ENCODE data around the gene MCF2L. TPM values are rescaled to one million over a fixed set of nuclear protein-coding genes. Genes with fewer than 3 reads are reported as not detected.
"Not testable (repeated sequence)": the region's sequence is repeated elsewhere in the genome, so short reads cannot be mapped to it uniquely, and the experiment has no call there.

MCF2L gene
- total RNA-seq, 1 experiment from 2014 or later: 8.9 TPM

GRCh38 chr13:113077953-113078901 is 109.2 kb downstream of the MCF2L start:
- DNase-seq (ENCODE audit: low read depth, low spot score): no peak
- in situ Hi-C loops (cut with HindIII; ENCODE audit: low pct_unique_long_range_greater_than_20kb, low sequenced_read_pairs): no loop called here

DNA sequence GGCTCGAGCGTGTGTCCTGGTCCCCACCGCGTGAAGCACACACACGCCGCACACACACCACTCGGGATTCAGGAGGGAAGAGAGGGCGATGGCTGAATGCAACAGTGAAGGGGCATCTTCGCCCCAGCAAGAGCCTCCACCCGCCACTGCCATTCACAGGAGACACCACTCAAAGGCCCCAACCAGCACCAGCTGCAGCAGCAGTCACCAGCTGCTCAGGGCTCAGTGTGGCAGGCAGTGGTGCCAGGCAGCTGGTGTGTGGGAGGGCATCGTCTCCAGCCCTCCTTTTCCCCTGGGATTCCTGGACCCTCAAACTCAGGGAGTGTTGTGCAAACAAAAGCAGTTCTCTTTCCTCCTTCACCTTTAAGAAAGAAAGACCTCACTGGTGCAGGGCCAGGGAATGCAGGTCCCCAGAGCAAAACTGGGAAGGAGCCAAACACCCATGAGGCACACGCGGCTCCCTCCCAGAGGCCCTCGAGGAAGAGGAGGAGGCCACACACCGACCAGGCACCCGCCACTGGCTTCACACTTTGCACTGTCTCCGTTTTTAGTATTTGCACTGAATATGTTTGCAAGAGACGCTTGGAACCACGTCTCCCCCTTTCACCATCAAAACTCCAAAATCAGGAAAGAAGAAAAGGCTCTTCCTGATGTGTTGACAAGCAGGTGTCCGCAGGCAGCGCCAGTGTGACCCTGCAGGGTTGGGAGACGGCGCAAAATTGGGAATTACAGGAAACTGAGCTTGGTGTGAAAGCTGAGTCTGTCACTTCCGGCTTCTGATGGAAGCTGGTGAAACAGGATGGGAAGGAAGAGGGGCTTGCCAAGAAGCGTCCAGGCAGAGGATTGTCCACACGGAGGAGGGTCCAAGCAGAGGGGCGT is 110.1 kb downstream of the MCF2L start:
- in situ Hi-C loops (cut with HindIII; ENCODE audit: low pct_unique_long_range_greater_than_20kb, low sequenced_read_pairs): no loop called here

DNA sequence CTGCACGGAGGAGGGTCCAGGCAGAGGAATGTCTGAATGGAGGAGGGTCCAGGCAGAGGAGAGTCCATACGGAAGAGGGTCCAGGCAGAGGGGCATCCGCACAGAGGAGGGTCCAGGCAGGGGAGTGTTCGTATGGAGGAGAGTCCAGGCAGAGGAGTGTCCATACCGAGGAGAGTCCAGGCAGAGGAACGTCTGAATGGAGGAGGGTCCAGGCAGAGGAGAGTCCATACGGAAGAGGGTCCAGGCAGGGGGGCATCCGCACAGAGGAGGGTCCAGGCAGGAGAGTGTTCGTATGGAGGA is 110.7 kb downstream of the MCF2L start:
- in situ Hi-C loops (cut with HindIII; ENCODE audit: low pct_unique_long_range_greater_than_20kb, low sequenced_read_pairs); DNase-seq (ENCODE audit: low read depth, low spot score): not testable (repeated sequence)

More for the DNA sequence above, 110.1 kb downstream of the MCF2L start:
- DNase-seq (ENCODE audit: low read depth, low spot score): no peak

- DNase-seq (ENCODE audit: low read depth, low spot score): no peak
- in situ Hi-C loops (cut with HindIII; ENCODE audit: low pct_unique_long_range_greater_than_20kb, low sequenced_read_pairs): no loop called here
Measured at GRCh38 chr13:113080361-113080831, 111.4 kb downstream of the MCF2L start.

GRCh38 chr13:113080901-113081521 is 112.0 kb downstream of the MCF2L start:
- DNase-seq (ENCODE audit: low read depth, low spot score): no peak
- in situ Hi-C loops (cut with HindIII; ENCODE audit: low pct_unique_long_range_greater_than_20kb, low sequenced_read_pairs): no loop called here

DNA sequence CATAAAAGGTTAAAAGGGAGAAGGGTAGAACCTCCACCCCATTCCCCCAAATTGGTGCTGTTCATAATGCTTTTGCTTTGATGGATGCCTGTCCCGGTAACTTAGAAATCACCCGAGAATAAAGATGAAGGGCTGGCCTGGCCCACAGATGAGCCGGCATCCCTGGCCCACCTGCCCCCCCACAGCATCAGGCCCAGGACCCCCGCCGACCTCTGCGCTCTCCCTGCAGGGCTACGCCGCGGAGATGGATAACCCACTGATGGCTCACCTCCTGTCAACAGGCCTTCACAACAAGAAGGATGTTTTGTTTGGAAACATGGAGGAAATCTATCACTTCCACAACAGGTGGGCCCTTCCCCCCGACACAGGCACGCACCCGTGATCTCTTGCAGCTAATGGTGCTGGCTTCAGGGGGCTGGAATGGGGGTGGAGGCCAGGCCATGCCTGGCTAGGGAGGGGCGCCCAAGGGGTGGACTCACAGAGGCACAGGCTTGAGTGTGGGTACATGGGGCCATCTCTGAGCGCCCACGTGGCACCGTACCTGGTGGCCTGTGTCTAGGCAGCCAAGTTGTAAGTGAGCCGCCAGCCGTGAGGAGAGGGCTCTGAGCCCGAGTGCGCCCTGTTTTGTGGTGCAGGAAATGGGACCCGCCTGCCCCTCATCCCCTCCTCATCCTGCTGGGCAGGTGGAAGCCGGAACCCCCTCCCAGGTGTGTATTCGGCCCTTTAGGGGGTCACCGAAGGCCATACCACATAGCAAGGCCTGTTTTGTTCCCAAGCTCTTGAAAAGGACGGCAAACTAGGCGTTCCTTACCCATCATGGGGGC is 113.4 kb downstream of the MCF2L start:
- DNase-seq (ENCODE audit: low read depth, low spot score): no peak
- in situ Hi-C loops (cut with HindIII; ENCODE audit: low pct_unique_long_range_greater_than_20kb, low sequenced_read_pairs): no loop called here

- DNase-seq (ENCODE audit: low read depth, low spot score): no peak
- in situ Hi-C loops (cut with HindIII; ENCODE audit: low pct_unique_long_range_greater_than_20kb, low sequenced_read_pairs): no loop called here
Measured at GRCh38 chr13:113083022-113083373, 114.0 kb downstream of the MCF2L start.

DNA sequence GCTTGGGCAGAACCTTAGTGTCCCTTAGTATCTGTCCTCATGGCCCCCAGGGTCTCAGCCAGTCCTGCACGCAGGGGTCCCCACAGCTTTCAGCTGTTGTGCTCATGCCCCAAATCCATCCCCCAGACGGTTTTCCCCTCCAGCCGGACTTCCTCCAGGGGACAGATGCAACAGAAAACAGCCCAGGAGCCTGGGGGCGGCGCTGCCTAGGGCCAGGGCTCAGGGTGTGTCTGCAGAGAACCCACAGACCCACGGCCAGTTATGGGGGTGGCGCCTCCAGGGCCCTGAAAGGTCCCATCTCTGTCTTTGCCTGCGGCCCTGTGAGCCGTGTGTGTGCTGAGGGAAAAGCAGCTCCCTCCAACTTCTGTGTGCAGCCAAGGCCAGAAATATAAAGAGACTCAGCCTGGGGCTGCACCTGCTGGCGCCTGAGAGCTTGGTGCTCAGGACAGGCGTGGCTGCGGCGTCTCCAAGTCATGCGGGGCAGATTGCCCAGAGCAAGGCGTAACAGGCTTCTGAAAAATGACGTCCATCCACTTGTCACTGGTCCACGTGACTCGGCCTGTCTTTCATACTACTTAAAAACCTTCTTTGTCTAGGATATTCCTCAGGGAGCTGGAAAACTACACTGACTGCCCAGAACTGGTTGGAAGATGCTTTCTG is 114.5 kb downstream of the MCF2L start:
- in situ Hi-C loops (cut with HindIII; ENCODE audit: low pct_unique_long_range_greater_than_20kb, low sequenced_read_pairs): no loop called here
- DNase-seq (ENCODE audit: low read depth, low spot score): peak; percentile 99

DNA sequence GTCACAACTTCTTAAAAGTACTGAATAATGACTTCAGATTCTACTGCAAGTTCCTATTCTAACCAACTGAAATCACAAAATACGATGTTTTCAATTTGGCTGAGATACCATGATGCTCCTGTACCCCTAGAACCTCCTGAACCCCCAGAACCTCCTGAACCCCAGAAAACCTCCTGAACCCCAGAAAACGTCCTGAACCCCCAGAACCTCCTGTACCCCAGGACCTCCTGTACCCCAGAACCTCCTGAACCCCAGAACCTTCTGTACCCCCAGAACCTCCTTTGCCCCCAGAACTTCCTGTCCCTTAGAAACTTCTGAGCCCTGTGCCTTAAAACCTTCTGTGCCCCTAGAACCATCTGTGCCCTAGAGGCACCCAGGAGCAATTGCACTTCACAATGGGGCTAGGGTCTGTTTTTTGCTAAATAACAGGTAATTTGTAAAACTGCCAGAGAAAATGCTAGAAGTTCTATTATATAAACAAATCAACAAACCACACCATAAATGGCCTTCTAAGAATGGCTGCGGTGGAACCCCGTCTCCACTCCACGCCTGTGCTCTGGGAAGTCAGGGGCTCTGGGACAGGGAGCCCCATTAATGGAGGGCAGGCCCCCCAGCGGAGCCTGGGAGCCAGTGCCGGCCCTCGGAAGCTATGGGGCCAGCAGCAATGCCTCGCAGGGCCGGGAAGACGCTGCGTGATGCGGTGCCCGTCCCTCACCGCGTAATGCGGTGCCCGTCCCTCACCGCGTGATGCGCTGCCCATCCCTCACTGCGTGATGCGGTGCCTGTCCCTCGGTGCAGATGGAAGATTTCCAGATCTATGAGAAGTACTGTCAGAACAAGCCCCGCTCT is 115.3 kb downstream of the MCF2L start:
- in situ Hi-C loops (cut with HindIII; ENCODE audit: low pct_unique_long_range_greater_than_20kb, low sequenced_read_pairs): no loop called here

GRCh38 chr13:113084943-113085540 is 116.0 kb downstream of the MCF2L start:
- DNase-seq (ENCODE audit: low read depth, low spot score): no peak
- in situ Hi-C loops (cut with HindIII; ENCODE audit: low pct_unique_long_range_greater_than_20kb, low sequenced_read_pairs): no loop called here

More for the DNA sequence above, 115.3 kb downstream of the MCF2L start:
- peak; percentile 12 for DNase-seq (ENCODE audit: low read depth, low spot score)

GRCh38 chr13:113086031-113086750 is 117.2 kb downstream of the MCF2L start:
- in situ Hi-C loops (cut with HindIII; ENCODE audit: low pct_unique_long_range_greater_than_20kb, low sequenced_read_pairs): no loop called here
- DNase-seq (ENCODE audit: low read depth, low spot score): no peak

GRCh38 chr13:113086991-113087922 is 118.2 kb downstream of the MCF2L start:
- in situ Hi-C loops (cut with HindIII; ENCODE audit: low pct_unique_long_range_greater_than_20kb, low sequenced_read_pairs): no loop called here
- no peak for DNase-seq (ENCODE audit: low read depth, low spot score)

DNA sequence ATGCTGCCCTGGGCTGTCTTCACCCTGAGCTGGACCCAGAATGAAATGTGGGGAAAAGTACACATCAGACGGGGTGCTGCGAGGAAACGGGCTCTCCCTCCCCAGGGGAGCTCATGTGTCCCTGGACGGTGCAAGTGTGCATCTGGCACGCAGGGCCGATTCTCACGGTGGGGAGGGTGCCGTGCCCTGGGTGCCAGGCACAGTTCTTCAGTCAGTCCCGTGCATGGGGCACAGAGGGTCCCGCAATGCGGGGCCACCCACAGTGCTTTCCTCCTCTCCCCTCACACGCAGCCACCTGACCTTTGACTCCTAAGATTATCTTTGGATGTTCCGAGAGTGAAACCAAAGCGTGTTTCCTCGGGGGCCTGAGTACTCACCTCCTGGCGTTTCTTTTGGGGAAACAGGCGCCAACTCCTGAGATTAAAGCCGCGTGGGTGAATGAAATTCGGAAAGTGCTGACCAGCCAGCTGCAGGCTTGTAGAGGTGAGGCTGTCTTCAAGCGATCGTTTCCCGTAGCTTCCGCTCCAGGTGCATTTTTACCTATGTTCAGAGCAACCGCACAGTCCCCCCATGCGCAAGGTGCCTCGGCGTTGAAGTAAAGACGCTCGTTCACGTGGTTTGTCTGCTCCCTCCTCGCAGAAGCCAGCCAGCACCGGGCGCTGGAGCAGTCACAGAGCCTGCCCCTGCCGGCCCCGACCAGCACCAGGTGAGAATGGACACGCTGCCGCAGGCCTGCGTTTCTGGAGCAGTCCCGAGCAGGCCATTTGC is 119.1 kb downstream of the MCF2L start:
- in situ Hi-C loops (cut with HindIII; ENCODE audit: low pct_unique_long_range_greater_than_20kb, low sequenced_read_pairs): no loop called here
- no peak for DNase-seq (ENCODE audit: low read depth, low spot score)

DNA sequence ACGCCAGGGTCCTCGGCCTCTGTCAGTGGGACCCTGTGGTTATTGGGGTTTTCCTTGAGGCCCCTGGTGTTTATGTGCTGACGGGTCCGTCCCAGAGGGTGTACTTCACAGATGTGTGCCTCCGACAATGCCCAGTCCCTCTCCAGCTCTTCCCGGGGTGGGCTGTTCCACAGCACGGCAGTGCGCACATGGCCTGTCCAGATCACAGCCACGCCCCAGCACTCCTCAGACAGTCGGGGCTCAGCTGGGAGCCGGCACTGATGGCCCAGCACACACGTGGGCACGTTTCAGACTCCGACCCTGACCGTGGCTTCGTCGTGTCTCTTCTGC is 119.6 kb downstream of the MCF2L start:
- DNase-seq (ENCODE audit: low read depth, low spot score): no peak
- in situ Hi-C loops (cut with HindIII; ENCODE audit: low pct_unique_long_range_greater_than_20kb, low sequenced_read_pairs): no loop called here

Data from SK-MEL-5 (cell line).